Subcutaneous adipose tissue (tissue), 4 donors: Measurements from ENCODE around the gene PSD2. TPM values are rescaled to one million over a fixed set of nuclear protein-coding genes. Genes with fewer than 3 reads are reported as not detected.

Experiments used
- CTCF ChIP-seq: fragments of 450-650 bp; IDR thresholded peaks from one replicate; pipeline ENCODE4 v1.5.1; 2016; ENCODE audit warnings: low read depth, mild to moderate bottlenecking, control low read depth, antibody characterized with exemption, moderate library complexity
- small RNA-seq: library from RNA; depleted of rRNA; stranded (forward); fragments of <200 nt; gene quantifications from one replicate; pipeline ENCODE3, GENCODE V24; 2016
- total RNA-seq, 4 donors: library from RNA; depleted of rRNA; stranded (reverse); fragments of >200 nt; gene quantifications; one replicate each; pipeline ENCODE4 v1.1.0, GENCODE V29; 2016

The PSD2 gene
- total RNA-seq, 4 donors from 2014 or later: 0.17 TPM; not detected in 3

GRCh38 chr5:139884734-139885133 is 89.1 kb downstream of the PSD2 start:
- TF ChIP-seq CTCF: no peak

- TF ChIP-seq CTCF: no peak
Observed at GRCh38 chr5:139885172-139885856, 89.7 kb downstream of the PSD2 start.

GRCh38 chr5:139885857-139886208 is 90.2 kb downstream of the PSD2 start:
- TF ChIP-seq CTCF: no peak

GRCh38 chr5:139886213-139886612 is 90.6 kb downstream of the PSD2 start:
- no peak for TF ChIP-seq CTCF

- no peak for TF ChIP-seq CTCF
Observed at GRCh38 chr5:139888370-139888769, 92.8 kb downstream of the PSD2 start.

- no peak for TF ChIP-seq CTCF
Observed at GRCh38 chr5:139889410-139889809, 93.8 kb downstream of the PSD2 start.

- TF ChIP-seq CTCF: no peak
Observed at GRCh38 chr5:139893873-139894272, 98.3 kb downstream of the PSD2 start.

Small RNA genes within 50 kb of the gene (small RNA-seq; reads per million reads assigned to genes)
- not detected for gene AC008667.4

Other genes starting within 250 kb of the PSD2 start
- gene UBE2D2, start 234.5 kb upstream of the PSD2 start, total RNA-seq: 10 to 100 TPM; 55.9 to 63.7 (median 58.5) TPM
- gene CXXC5, start 147.5 kb upstream of the PSD2 start, total RNA-seq: 10 to 100 TPM; 19.1 to 68.4 (median 45.7) TPM
- gene NRG2, start 247.5 kb downstream of the PSD2 start, total RNA-seq: 10 to 100 TPM in 1 of 4 donors, 1 to 10 TPM in 3; 4.1 to 13.2 (median 7.0) TPM